HG03280 (cell line): ENCODE measurements around the gene FCAMR.
"Not testable (repeated sequence)": the region's sequence is repeated elsewhere in the genome, so short reads cannot be mapped to it uniquely, and the experiment has no call there.

Experiments
- ATAC-seq: cut with Tn5 transposase; IDR thresholded peaks from one replicate; pipeline ENCODE4 v1.9.1; 2021; ENCODE audit warnings: mild to moderate bottlenecking, moderate library complexity; ENCODE audit not compliant: unreplicated experiment

FCAMR gene

DNA sequence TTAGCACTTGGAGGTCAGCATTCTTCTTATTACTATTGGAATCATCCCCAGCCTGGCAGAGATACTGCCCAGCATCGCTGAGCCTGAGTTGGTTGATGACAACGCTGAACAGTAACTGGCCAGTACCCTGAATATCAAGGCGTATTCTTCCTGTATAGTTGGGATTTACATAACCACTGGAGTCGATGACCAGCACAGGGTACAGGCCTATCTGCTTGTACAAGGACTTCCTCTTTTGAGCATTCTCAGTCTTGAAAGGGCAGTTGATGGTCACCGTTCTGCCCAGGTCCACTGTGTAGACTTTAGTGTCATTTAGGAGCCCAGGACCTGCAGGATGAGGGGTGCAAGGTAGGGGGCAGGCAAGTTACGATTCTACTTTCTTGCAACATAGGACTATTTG lies 32.8 kb downstream of the FCAMR start:
- no peak for ATAC-seq

DNA sequence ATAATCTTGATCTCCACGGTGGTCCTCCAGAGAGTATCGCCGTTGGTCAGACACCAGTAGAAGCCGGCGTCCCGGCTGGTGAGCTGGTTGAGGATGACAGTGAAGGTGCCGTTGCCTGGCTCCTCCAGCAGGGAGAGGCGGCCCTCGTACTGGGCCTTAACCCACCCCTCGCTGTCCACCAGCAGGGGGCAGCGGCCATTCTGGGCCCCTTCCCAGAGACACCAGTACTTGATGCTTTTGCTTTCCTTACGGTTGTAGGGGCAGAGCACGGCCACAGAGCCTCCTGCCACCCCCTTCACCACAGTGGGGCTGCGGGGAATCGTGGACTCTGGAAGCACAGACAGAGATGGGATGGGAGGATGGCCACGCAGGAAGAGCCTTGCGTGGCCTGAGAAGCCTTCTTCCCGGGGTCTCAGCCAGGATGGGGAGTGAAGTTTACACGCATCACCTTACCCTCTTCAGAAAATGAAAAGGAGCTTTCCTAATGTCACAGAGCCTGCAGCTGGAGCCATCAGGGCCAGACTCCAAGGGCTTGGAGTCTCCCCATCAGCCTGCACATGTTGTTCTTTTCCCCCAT lies 34.7 kb downstream of the FCAMR start:
- ATAC-seq, result no peak

DNA sequence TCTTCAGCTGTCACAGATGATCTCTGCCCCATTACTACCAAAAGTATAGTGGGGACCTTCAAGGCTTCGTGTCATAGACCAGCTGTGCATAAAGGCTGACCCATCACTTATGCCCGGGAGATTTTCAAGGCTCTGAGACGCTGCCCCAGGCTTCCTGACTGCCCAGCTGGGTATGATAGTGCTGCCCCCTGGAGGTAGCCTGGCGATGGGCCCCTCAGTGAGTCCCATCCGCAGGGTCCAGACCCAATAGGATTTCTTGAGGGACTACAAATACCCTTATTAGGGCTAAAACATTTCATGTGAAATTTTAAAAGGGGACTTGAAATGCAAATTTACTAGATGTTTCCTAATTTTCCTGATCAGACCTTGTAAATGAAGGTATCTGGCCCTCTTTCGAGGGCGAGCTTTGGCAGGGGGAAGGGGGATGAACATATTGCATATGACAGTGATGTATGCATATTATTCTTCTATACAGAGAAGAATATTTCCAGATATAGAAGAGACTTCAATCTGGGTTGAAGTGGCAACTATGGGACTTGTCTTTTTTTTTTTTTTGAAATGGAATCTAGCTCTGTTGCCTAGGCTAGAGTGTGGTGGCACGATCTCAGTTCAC lies 36.8 kb downstream of the FCAMR start:
- ATAC-seq, result no peak

DNA sequence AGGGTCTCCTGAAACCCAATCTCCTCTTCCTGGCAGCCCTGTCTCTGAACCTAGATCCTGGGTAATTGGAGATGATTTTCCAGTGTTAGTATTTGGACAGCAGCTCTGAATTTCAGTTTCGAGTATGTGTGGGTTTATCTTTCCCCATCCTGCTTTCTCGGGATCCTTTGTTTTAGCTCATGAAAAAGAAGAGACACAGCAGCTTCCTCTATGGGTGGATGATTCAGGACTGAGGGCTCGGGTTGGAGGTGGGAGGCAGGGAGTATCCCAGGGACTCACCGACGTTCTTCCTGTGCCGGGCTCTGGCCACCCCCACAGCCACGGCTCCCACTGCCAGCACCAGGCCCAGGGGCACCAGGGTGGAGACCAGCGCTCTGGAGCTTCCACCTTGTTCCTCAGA lies 38.1 kb downstream of the FCAMR start:
- no peak for ATAC-seq

DNA sequence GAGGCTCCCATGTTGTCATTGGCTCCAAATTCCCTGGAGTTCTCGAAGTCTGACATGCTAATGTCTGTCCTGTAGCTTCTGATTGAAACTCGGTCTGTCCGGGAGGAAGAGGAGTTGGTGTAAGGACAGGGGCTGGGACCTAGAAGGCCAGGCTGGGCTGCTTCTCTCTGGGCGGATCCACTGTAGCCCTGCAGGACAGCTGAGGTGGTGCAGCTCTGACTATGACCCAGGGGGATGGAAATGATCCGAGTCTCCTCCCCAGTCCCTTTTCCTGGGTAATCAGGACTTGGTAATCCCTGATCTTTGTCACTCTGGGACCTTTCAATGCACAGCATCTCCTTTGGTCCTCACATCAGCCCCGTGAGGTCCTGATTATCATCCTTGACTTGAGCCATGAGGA lies 38.6 kb downstream of the FCAMR start:
- no peak for ATAC-seq

DNA sequence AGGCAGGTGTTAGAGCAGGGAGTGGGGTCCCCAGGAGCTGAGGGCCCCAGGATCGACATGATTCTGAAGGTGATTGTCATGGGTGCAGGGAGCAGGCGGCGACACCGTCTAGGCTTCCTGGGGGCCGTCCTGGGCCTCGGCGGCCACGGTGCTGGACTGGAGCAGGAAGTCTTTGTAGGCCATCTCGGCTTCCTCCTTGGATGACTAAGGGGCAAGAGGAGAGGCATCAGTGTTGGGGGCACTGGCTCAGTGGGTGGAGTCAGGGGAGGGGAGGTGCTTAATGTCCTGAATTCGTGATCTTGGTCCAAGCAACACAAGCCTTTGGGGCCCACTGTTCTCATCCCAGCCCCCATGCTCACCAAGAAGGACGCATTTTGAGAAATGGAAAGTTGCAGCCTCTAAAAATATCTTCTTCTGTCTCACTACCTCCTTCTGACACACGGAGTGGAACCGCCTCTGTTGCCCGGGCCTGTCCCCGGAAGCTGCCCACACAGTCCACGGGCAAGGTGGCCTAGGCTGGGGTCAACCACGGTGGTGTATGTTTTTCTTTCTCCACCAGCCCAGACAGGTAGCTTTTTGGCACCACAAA lies 40.0 kb downstream of the FCAMR start:
- ATAC-seq, result peak; percentile 52

DNA sequence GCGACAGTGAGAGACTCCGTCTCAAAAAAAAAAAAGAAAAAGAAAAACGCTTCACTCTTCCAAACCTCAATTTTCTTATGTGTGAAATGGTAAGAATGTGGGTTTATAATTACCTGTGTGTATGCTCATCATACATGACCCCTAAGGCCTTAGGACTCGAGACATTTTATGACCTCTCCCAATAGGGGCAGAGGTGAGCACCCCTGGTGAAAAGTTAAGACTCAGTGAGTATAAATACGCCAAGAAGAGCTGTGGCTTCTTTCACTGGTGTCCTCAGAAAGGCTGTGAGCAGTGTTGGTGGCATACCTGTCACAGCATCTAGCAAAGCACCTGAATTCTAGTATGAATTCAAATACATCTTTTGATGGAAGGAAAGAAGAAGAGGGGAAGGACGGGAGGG lies 40.7 kb downstream of the FCAMR start:
- ATAC-seq, result no peak

DNA sequence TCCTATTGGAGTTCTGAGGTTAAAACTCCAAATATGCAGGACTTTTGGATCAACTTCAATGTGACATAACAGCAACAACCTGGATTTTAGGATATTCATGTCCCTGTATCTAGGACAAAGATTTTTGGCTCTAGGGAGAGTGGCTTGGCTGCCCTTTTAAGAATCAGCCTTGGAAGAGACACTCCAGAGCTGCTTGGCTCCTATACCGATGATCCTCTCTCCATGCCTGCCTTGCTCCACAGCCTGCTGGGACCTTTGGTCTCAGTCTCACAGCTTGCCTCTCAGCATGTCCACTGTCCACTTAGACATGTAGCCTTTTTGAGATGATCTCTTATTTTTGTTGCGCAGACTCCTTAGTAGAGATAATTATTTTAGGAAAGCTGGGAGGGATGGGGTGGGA lies 44.0 kb downstream of the FCAMR start:
- ATAC-seq, result no peak

DNA sequence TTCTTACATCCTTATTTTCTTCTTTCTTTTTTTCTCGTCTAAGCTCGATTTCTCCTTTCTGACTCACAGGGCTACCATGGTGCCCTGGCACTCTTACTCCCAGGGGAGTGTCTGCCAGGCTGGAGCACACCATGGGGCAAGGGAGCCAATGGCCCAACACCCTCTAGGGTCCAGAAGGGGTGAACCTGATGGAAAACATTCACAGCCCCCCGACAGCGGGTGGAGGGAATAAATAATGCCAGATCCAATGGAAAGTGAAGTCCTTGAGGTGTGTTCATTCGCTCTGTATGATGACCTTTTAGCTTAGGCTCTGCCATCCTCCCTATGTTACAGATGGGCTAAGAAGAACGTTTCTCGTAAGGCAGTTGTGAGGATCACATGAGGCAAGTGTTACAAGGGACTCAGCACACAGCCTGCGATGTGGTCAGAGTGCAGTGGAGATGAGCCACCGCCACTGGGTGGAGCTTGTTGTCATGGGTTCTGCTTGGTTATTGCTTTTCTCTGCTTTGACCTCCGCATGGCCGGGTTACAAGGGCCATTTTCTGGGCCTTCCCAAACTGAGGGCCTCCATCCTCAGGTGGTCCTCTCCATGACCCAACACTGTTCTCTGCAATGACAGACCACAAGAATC lies 45.0 kb downstream of the FCAMR start:
- ATAC-seq, result peak; percentile 59

DNA sequence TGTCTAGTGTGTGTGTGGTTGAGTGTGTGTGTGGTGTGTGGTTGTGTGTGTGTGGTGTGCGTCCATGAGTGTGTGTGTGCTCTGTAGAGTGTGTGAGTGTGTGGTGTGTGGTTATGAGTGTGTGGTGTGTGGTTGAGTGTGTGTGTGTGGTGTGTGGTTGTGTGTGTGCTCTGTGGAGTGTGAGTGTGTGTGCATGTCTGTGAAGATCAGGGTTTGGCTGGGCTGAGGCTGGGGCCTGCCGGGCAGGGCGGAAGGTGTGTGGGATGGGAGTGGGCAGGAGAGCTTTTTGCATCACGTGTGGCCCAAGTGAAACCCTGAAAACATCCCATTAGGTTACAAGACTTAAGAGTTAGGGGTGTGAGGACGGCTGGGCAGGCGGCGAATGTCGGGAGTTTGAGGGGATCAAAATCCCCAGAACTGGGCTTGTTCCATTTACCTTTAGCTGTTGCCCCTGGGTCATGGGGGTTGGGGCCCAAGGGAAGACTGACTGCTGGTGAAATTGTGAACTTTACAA lies 45.6 kb downstream of the FCAMR start:
- ATAC-seq, result peak; percentile 15

DNA sequence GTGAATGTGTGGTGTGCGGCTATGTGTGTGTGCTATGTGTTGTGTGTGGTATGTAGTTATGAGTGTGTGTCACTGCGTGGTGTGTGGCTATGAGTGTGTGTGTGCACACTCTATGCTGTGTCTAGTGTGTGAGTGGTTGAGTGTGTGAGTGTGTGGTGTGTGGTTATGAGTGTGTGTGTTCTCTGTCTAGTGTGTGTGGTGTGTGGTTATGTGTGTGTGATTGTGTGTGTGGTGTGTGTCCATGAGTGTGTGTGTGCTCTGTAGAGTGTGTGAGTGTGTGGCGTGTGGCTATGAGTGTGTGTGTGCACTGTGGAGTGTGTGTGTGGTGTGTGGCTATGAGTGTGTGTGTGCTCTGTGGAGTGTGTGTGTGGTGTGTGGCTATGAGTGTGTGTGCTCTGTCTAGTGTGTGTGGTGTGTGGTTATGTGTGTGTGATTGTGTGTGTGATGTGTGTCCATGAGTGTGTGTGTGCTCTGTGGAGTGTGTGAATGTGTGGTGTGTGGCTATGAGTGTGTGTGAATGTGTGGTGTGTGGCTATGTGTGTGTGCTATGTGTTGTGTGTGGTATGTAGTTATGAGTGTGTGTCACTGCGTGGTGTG lies 46.2 kb downstream of the FCAMR start:
- not testable (repeated sequence) for ATAC-seq

DNA sequence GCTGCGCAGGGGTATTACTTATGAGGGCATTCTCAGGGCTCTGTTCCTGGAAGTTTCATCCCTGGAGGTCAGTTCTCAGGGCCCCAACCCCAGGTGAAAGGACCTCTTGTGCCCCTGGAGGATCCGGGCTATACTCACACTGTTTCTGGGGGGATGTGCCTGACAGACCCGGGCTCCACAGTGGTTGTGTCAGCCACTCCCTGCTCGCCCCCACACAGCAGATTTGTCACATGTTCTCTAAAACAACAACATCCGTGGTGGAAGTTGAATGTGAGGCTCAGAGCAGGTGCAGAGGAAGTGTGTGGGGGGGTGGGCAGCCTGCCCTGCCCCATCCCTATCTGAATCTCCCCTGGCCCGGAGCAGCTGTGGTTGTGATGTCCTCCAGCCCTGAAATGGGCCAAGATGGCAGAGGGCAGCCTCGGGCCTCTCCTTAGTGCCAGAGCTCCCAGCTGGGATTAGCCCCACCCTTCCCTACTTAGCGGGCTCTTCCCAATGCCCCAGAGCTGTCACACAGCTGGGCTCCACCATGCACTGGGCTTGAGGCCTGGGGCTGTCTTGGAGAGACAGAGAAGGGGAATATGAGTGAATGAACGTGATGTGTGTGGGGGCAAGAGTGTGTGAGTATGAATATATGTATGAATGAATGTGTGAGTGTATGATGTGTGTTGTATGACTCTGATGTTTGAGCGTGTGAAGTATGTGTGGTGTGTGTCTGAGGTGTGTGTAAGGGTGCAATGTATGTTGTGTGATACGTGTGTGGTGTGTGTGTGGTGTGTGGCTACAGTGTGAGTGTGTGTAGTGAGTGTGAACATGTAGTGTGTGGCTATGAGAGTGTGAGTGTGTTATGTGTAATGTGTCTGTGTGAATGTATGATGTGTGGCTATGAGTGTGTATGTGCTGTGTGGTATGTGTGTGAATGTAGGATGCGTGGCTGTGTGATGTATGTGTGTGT lies 47.0 kb downstream of the FCAMR start:
- ATAC-seq, result peak; percentile 46

DNA sequence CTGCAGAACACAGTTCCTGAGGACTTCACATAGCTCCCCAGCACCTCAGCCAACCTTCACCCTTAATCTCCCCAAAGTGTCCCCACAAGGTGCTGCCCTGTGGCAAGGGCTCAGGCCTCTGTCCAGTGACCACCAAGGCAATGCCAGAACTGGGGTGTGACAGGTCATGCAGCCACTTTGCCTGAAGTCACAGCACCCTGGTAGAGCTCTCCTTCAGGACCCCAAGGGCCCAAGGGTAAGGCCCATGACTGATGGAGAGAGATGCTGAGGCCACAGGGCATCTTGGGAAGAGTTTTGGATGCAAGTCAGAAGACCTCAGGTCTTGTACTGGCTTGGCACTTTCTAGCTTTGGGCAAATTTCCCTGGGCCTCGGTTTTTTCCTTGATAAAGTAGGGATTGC lies 47.7 kb downstream of the FCAMR start:
- no peak for ATAC-seq

DNA sequence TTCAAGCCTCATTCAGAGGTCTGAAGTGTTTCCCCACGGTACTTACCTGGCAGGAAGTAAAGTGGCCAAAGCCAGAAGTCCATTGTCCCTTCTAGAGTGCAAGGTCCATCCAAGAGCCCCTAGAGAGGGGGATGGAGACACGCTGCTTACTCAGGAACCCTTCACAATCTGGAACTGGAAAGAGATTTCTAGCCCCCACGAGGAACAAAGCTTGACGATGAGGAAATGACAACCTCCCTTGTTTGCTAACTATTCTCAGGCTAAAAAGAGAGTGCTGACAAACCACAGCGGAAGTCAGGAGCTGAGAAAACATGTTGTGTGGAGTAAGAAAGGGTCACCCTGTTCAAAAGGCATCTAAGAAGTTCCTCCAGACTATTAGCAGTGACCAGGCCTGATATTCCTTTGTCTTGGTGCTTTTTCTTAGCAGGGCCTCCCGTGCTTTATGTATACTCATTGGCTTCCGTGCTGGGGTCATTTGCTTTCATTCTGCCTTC lies 48.4 kb downstream of the FCAMR start, which contains the start of gene FCMR:
FCMR (minus strand) TSS at position 170 of the 494 bp plus-strand sequence; CDS start at position 83, 87 bp downstream.
- ATAC-seq, result no peak

DNA sequence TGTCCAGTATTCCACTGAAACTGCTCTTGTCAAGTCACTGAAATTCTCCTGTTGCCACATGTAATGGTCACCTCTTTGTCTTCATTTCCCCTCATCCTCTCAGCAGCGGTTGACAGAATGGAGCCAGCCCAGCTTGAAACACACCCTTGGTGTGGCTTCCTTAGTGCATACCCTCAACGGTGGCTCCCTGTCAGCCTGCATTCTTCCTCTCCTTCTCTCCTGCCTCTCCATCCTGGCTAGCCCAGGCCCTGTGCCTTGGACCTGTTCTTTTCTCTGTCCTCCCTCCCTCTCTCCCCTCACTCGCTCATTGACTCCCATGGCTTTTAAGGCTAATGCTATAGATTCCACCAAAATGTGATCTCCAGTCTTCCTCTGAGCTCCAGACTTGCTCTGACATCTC lies 52.2 kb downstream of the FCAMR start:
- no peak for ATAC-seq

DNA sequence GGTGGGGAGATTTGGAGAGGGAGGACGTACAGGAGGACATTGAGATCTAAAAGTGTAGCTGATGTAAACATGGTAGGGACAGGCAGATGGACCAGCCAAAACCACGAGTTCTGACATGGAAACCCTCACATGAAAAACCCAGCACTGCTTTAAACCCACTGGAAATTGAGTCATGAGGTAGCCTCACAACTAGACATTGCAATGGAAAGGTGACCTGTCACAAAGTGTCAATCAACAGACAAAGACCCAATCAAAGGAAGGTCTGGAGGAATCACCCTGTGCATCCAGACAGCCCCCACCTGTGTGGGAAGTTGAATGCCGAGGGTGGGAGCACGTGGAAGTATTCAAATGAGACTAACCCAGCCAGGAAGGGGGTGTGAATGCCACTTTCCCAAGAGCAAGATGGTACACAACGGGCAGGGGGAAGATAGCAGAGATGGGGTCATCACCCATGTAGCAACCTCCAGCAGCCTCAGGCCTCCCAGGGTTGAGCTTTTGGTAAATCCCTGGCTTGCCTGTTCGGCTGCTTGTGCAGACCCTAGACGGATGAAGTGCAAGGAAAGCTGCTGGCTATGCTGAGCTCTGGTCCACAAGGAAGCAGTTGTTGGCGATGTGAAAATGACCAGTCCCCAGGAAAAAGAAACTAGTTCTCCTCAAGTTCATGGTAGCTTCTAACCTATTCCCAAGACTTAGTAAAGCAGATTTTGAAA lies 54.1 kb downstream of the FCAMR start:
- no peak for ATAC-seq

DNA sequence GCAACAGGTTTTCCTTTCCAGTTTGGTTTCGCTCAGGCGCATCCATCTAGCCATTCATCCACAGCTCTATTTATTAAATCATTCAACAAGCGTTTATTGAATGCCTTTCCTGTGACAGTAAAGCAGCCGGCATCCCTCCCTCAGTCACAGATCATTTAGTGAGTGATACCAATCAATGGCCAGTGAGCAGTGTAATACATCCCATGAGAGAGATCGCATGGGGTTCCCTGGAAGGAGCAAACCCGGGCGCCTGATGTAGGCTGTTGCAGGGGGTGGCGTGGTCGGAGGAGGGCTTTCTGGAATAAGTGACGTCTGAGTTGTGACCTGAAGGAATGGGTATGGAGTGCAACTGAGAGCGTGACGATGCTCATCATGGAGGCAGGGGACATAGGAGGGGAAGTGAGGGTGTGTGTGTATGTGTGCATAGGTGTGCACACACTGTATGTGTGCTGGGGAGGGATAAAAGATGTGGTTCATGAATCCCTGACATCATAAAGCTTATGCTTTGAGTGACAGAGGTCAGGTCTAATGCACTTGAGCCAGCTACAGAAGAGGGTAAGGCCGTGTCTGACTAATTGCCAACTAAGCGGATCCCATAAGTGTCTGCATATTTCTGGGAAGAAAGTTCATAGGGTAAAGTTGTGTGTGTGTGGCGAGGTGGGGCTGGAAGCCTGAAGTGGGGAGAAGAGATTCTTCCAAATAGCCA lies 55.1 kb downstream of the FCAMR start:
- ATAC-seq, result no peak

DNA sequence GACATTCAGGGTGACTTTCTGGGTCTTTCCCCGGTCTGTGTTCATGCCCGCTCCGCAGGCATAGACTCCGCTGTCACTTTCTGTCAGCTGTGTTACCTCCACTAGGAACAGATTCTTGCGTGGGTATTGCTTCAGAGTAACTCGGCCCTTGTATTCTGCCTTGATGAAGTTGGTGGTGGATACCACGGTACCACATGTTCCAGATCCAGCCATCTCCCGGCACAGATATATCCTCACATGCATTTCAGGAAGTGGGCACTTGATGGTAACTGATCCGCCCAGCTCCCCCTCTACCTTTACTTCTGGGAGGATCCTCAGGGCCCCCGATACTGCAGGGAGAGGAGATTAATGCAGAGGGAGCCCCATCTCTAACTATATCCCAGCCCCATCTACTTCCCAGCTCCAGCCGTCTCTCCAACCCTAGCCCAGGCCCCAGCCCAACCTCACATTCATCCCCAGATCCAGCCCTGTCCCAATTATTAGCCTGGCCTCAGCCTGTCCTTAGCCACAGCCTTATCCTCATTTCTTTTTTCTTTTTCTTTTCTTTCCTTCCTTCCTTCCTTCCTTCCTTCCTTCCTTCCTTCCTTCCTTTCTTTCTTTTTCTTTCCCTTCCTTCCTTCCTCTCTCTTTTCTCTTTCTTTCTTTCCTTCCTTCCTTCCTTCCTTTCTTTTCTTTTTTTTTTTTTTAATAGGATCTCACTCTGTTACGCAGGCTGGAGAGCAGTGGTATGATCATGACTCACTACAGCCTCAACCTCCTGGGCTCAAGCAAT lies 56.3 kb downstream of the FCAMR start:
- no peak for ATAC-seq
